Activated naive CD4-positive, alpha-beta T cell (primary cell): ENCODE results near the gene FAM161B.
"Not testable (repeated sequence)": the region's sequence is repeated elsewhere in the genome, so short reads cannot be mapped to it uniquely, and the experiment has no call there.

ENCODE experiments used
- DNase-seq, 4 experiments: peaks; one replicate each; lab custom pipeline; 2025; lab: John Stamatoyannopoulos, UW

The FAM161B gene

GRCh38 chr14:73949752-73950734, at the start of gene FAM161B, which contains the start of gene COQ6:
Gene FAM161B, minus strand, starts transcription at chr14:73950094. Its CDS starts 68 bp downstream, at chr14:73950026.
Gene COQ6, plus strand, starts transcription at chr14:73950302. Its CDS starts 31 bp downstream, at chr14:73950333.
- peak; percentile 70 to 86 (median 76) for DNase-seq

GRCh38 chr14:73998726-73999125, 48.8 kb upstream of the FAM161B start:
- no peak for DNase-seq

GRCh38 chr14:73997944-73998447, 48.1 kb upstream of the FAM161B start:
- no peak for DNase-seq

GRCh38 chr14:73997108-73997943, 47.4 kb upstream of the FAM161B start:
- no peak for DNase-seq

- no peak for DNase-seq
These were observed 46.8 kb upstream of the FAM161B start for GRCh38 chr14:73996731-73997107.

GRCh38 chr14:73995977-73996378, 46.1 kb upstream of the FAM161B start:
- DNase-seq = no peak

- DNase-seq = not testable (repeated sequence)
These were observed 45.0 kb upstream of the FAM161B start for GRCh38 chr14:73994926-73995325.

- no peak for DNase-seq
These were observed 41.2 kb upstream of the FAM161B start for GRCh38 chr14:73991092-73991491.

GRCh38 chr14:73988656-73989055, 38.8 kb upstream of the FAM161B start:
- DNase-seq = not testable (repeated sequence)

- no peak for DNase-seq
These were observed 38.2 kb upstream of the FAM161B start for GRCh38 chr14:73988065-73988464.

GRCh38 chr14:73977896-73978295, 28.0 kb upstream of the FAM161B start:
- no peak for DNase-seq

GRCh38 chr14:73976125-73976524, 26.2 kb upstream of the FAM161B start:
- DNase-seq = no peak

- no peak for DNase-seq
These were observed 23.6 kb upstream of the FAM161B start for GRCh38 chr14:73973497-73973896.

- DNase-seq = no peak
These were observed 19.0 kb upstream of the FAM161B start for GRCh38 chr14:73968885-73969284.

- DNase-seq = no peak
These were observed 15.3 kb upstream of the FAM161B start for GRCh38 chr14:73965216-73965615.

GRCh38 chr14:73961192-73961591, 11.3 kb upstream of the FAM161B start:
- DNase-seq = no peak

- DNase-seq = no peak
These were observed 8.7 kb upstream of the FAM161B start for GRCh38 chr14:73958591-73958990.

- DNase-seq = no peak
These were observed 5.8 kb upstream of the FAM161B start for GRCh38 chr14:73955674-73956073.

- no peak for DNase-seq
These were observed 3.8 kb upstream of the FAM161B start for GRCh38 chr14:73953731-73954130.

GRCh38 chr14:73945159-73945670, 4.7 kb downstream of the FAM161B start:
- DNase-seq = no peak

- DNase-seq = no peak
These were observed 5.3 kb downstream of the FAM161B start for GRCh38 chr14:73944432-73945158.
